ENCODE measurements around the gene FBLN2.

The FBLN2 gene

GRCh38 chr3:13660042-13660874 is 111.3 kb downstream of the FBLN2 start:
- no peak for DNase-seq (ENCODE audit: low read depth)
- TF ChIP-seq MAX (IDR thresholded peaks at IDR 0.05; ENCODE audit: low read depth, low read length) (no peak), POLR2A (IDR thresholded peaks at IDR 0.05; ENCODE audit: extremely low read depth, insufficient read length) (no peak), CTCF (IDR thresholded peaks at IDR 0.05; ENCODE audit: low read depth, low read length) (no peak), MYC (IDR thresholded peaks at IDR 0.05; ENCODE audit: low read depth, low read length) (no peak)
- H3K4me3 ChIP-seq (ENCODE audit: low read depth, low read length), result no peak overlapping the region

- no peak for DNase-seq (ENCODE audit: low read depth)
- TF ChIP-seq POLR2A (IDR thresholded peaks at IDR 0.05; ENCODE audit: extremely low read depth, insufficient read length) (no peak), MAX (IDR thresholded peaks at IDR 0.05; ENCODE audit: low read depth, low read length) (no peak), MYC (IDR thresholded peaks at IDR 0.05; ENCODE audit: low read depth, low read length) (no peak), CTCF (IDR thresholded peaks at IDR 0.05; ENCODE audit: low read depth, low read length) (no peak)
- no peak overlapping the region for H3K4me3 ChIP-seq (ENCODE audit: low read depth, low read length)
These were observed 112.2 kb downstream of the FBLN2 start for GRCh38 chr3:13661121-13661520.

GRCh38 chr3:13662238-13662847 is 113.4 kb downstream of the FBLN2 start:
- no peak overlapping the region for H3K4me3 ChIP-seq (ENCODE audit: low read depth, low read length)
- no peak for DNase-seq (ENCODE audit: low read depth)
- TF ChIP-seq MYC (IDR thresholded peaks at IDR 0.05; ENCODE audit: low read depth, low read length), result no peak
- no peak for TF ChIP-seq POLR2A (IDR thresholded peaks at IDR 0.05; ENCODE audit: extremely low read depth, insufficient read length)
- no peak for TF ChIP-seq MAX (IDR thresholded peaks at IDR 0.05; ENCODE audit: low read depth, low read length)
- no peak for TF ChIP-seq CTCF (IDR thresholded peaks at IDR 0.05; ENCODE audit: low read depth, low read length)

- DNase-seq (ENCODE audit: low read depth), result no peak
- no peak overlapping the region for H3K4me3 ChIP-seq (ENCODE audit: low read depth, low read length)
- TF ChIP-seq MYC (IDR thresholded peaks at IDR 0.05; ENCODE audit: low read depth, low read length), result no peak
- TF ChIP-seq POLR2A (IDR thresholded peaks at IDR 0.05; ENCODE audit: extremely low read depth, insufficient read length), result no peak
- TF ChIP-seq MAX (IDR thresholded peaks at IDR 0.05; ENCODE audit: low read depth, low read length), result no peak
- no peak for TF ChIP-seq CTCF (IDR thresholded peaks at IDR 0.05; ENCODE audit: low read depth, low read length)
These were observed 115.0 kb downstream of the FBLN2 start for GRCh38 chr3:13663781-13664535.

- H3K4me3 ChIP-seq (ENCODE audit: low read depth, low read length), result no peak overlapping the region
- TF ChIP-seq MAX (IDR thresholded peaks at IDR 0.05; ENCODE audit: low read depth, low read length), result no peak
- no peak for DNase-seq (ENCODE audit: low read depth)
These were observed 116.8 kb downstream of the FBLN2 start for GRCh38 chr3:13665582-13666226.
